ENCODE results near the gene LSAMP.

Gene LSAMP

DNA sequence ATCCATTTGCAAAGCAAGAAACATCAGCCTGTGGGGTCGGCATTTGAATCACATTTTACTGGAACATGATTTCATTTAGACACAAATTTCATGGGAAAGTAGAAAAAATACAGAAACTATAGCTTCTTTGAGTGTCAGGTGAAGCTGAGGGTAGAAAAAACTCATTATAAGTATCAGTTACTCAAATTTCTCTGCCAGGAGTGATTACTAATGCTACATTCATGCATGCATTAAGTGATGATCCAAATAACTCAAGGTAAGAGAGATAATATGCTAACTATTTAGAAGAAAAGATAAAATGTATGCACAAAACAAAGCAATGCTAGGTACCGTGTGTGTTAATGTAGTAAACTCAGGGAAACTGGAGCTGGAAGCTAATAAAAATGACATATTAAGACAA is 416.0 kb downstream of the LSAMP start (continued):
- TF ChIP-seq, protein P1, sequence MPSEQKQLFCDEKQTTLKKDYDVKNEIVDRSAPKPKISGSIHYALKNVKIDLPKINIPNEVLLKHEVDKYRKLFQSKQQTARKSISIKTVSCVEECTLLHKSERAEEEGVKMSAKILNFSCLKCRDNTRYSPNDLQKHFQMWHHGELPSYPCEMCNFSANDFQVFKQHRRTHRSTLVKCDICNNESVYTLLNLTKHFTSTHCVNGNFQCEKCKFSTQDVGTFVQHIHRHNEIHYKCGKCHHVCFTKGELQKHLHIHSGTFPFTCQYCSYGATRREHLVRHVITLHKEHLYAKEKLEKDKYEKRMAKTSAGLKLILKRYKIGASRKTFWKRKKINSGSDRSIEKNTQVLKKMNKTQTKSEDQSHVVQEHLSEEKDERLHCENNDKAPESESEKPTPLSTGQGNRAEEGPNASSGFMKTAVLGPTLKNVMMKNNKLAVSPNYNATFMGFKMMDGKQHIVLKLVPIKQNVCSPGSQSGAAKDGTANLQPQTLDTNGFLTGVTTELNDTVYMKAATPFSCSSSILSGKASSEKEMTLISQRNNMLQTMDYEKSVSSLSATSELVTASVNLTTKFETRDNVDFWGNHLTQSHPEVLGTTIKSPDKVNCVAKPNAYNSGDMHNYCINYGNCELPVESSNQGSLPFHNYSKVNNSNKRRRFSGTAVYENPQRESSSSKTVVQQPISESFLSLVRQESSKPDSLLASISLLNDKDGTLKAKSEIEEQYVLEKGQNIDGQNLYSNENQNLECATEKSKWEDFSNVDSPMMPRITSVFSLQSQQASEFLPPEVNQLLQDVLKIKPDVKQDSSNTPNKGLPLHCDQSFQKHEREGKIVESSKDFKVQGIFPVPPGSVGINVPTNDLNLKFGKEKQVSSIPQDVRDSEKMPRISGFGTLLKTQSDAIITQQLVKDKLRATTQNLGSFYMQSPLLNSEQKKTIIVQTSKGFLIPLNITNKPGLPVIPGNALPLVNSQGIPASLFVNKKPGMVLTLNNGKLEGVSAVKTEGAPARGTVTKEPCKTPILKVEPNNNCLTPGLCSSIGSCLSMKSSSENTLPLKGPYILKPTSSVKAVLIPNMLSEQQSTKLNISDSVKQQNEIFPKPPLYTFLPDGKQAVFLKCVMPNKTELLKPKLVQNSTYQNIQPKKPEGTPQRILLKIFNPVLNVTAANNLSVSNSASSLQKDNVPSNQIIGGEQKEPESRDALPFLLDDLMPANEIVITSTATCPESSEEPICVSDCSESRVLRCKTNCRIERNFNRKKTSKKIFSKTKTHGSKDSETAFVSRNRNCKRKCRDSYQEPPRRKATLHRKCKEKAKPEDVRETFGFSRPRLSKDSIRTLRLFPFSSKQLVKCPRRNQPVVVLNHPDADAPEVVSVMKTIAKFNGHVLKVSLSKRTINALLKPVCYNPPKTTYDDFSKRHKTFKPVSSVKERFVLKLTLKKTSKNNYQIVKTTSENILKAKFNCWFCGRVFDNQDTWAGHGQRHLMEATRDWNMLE (tag by site-specific recombination; conservative IDR thresholded peaks at IDR 0.05; ENCODE audit: low read depth), result no peak
- TF ChIP-seq ZNF18 (tag by site-specific recombination; IDR thresholded peaks at IDR 0.05) (no peak), ZNF48 (tag by site-specific recombination; IDR thresholded peaks at IDR 0.05) (no peak), BCL11B (tag by site-specific recombination; IDR thresholded peaks at IDR 0.05; ENCODE audit: low read depth) (no peak), ZNF239 (tag by site-specific recombination; IDR thresholded peaks at IDR 0.05) (no peak), AEBP2 (tag by site-specific recombination; IDR thresholded peaks at IDR 0.05; ENCODE audit: borderline replicate concordance) (no peak)
- TF ChIP-seq, protein P2, sequence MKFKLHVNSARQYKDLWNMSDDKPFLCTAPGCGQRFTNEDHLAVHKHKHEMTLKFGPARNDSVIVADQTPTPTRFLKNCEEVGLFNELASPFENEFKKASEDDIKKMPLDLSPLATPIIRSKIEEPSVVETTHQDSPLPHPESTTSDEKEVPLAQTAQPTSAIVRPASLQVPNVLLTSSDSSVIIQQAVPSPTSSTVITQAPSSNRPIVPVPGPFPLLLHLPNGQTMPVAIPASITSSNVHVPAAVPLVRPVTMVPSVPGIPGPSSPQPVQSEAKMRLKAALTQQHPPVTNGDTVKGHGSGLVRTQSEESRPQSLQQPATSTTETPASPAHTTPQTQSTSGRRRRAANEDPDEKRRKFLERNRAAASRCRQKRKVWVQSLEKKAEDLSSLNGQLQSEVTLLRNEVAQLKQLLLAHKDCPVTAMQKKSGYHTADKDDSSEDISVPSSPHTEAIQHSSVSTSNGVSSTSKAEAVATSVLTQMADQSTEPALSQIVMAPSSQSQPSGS (tag by site-specific recombination; IDR thresholded peaks at IDR 0.05; ENCODE audit: low read depth), result no peak

DNA sequence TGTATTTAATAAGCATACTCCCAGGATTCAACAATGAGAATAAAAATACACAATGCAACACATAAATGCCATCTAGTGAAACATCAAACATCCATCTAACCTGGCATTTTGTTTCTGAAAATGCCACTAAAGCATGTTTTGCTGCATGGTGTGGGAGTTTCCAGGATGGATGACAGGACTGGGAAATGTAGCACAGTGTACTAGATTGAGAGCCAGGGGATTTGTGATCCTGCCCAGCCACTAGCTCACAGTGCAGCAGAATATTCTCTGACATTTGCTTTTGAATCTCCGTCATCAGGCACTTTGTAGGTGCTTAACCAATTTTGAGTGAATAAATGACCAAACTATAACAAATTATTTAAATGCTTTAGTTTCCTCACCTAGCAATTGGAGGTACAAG is 417.1 kb downstream of the LSAMP start:
- POLR2A ChIA-PET, result no interaction called here
- CTCF ChIA-PET, result interaction anchor here (0.7 kb wide), 1 partner anchor 195 kb away, joined by 4 read pairs; no protein-coding TSS in a partner anchor
- H3K4me1 ChIP-seq (ENCODE audit: control insufficient read depth, insufficient read depth, low read length), result no peaks in the 10 kb centered on the region
- no peaks in the 10 kb centered on the region for H3K36me3 ChIP-seq (ENCODE audit: control insufficient read depth in 2 of 2, insufficient read depth in 1 of 2, low read length in 2 of 2)
- H3K9me3 ChIP-seq (ENCODE audit: control insufficient read depth, insufficient read depth, low read depth, low read length), result no peaks in the 10 kb centered on the region
- H3K4me3 ChIP-seq (ENCODE audit: low read depth, low read length), result no peak overlapping the region
- no peak overlapping the region for H3K27ac ChIP-seq (ENCODE audit: extremely low read depth, low read depth, low read length)
- TF ChIP-seq ZBTB10 (tag by site-specific recombination; IDR thresholded peaks at IDR 0.05) (no peak), ZBTB21 (tag by site-specific recombination; IDR thresholded peaks at IDR 0.05) (no peak), ZNF221 (tag by site-specific recombination; IDR thresholded peaks at IDR 0.05; ENCODE audit: borderline replicate concordance) (no peak), ZNF239 (tag by site-specific recombination; IDR thresholded peaks at IDR 0.05) (no peak), ZNF792 (tag by site-specific recombination; IDR thresholded peaks at IDR 0.05) (no peak), ZNF112 (tag by site-specific recombination; IDR thresholded peaks at IDR 0.05) (no peak), ZNF48 (tag by site-specific recombination; IDR thresholded peaks at IDR 0.05) (no peak), SP7 (tag by site-specific recombination; IDR thresholded peaks at IDR 0.05) (no peak), GFI1B (tag by site-specific recombination; IDR thresholded peaks at IDR 0.05) (no peak)
- TF ChIP-seq, protein P3, sequence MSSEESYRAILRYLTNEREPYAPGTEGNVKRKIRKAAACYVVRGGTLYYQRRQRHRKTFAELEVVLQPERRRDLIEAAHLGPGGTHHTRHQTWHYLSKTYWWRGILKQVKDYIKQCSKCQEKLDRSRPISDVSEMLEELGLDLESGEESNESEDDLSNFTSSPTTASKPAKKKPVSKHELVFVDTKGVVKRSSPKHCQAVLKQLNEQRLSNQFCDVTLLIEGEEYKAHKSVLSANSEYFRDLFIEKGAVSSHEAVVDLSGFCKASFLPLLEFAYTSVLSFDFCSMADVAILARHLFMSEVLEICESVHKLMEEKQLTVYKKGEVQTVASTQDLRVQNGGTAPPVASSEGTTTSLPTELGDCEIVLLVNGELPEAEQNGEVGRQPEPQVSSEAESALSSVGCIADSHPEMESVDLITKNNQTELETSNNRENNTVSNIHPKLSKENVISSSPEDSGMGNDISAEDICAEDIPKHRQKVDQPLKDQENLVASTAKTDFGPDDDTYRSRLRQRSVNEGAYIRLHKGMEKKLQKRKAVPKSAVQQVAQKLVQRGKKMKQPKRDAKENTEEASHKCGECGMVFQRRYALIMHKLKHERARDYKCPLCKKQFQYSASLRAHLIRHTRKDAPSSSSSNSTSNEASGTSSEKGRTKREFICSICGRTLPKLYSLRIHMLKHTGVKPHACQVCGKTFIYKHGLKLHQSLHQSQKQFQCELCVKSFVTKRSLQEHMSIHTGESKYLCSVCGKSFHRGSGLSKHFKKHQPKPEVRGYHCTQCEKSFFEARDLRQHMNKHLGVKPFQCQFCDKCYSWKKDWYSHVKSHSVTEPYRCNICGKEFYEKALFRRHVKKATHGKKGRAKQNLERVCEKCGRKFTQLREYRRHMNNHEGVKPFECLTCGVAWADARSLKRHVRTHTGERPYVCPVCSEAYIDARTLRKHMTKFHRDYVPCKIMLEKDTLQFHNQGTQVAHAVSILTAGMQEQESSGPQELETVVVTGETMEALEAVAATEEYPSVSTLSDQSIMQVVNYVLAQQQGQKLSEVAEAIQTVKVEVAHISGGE (tag by site-specific recombination; conservative IDR thresholded peaks at IDR 0.05; ENCODE audit: low read depth), result no peak
- TF ChIP-seq, protein P4, sequence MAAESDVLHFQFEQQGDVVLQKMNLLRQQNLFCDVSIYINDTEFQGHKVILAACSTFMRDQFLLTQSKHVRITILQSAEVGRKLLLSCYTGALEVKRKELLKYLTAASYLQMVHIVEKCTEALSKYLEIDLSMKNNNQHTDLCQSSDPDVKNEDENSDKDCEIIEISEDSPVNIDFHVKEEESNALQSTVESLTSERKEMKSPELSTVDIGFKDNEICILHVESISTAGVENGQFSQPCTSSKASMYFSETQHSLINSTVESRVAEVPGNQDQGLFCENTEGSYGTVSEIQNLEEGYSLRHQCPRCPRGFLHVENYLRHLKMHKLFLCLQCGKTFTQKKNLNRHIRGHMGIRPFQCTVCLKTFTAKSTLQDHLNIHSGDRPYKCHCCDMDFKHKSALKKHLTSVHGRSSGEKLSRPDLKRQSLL (tag by site-specific recombination; IDR thresholded peaks at IDR 0.05), result no peak
